Astrocyte (in vitro differentiated cells and primary cell): ENCODE data around the gene IL1R1. TPM values are rescaled to one million over a fixed set of nuclear protein-coding genes. Genes with fewer than 3 reads are reported as not detected.

Experiments used
- DNase-seq: peaks from one replicate; pipeline ENCODE4 v3.0.0-alpha.2; 2010; ENCODE audit warnings: low read depth
- FAIRE-seq: peaks from 2 replicates; lab custom pipeline; 2011; peaks lifted over from hg19 to GRCh38; lab: Jason Lieb, UNC
- H2AFZ ChIP-seq: 2 replicates; pipeline ENCODE4 v1.6.0; 2012; ENCODE audit warnings: low read depth, low read length, inconsistent platforms
- H3K27ac ChIP-seq: 2 replicates; pipeline ENCODE4 v1.5.1; 2011; ENCODE audit warnings: low read depth, low read length, inconsistent platforms
- H3K27me3 ChIP-seq: 2 replicates; pipeline ENCODE4 v1.6.0; 2011; ENCODE audit warnings: low read length, inconsistent platforms; ENCODE audit not compliant: insufficient read depth
- H3K36me3 ChIP-seq: 2 replicates; pipeline ENCODE4 v1.5.1; 2011; ENCODE audit warnings: low read length, inconsistent platforms; ENCODE audit not compliant: insufficient read depth
- H3K4me1 ChIP-seq: 2 replicates; pipeline ENCODE4 v1.5.1; 2011; ENCODE audit warnings: low read length, inconsistent platforms; ENCODE audit not compliant: insufficient read depth
- H3K4me2 ChIP-seq: 2 replicates; pipeline ENCODE4 v1.6.0; 2012; ENCODE audit warnings: low read length, inconsistent platforms
- H3K4me3 ChIP-seq: 2 replicates; pipeline ENCODE4 v1.5.1; 2011; ENCODE audit warnings: low read depth, mild to moderate bottlenecking, low read length, inconsistent platforms; ENCODE audit not compliant: insufficient read depth
- H3K79me2 ChIP-seq: 2 replicates; pipeline ENCODE4 v1.6.0; 2012; ENCODE audit warnings: mild to moderate bottlenecking, low read length, inconsistent platforms; ENCODE audit not compliant: insufficient read depth
- H3K9ac ChIP-seq: 2 replicates; pipeline ENCODE4 v1.6.0; 2012; ENCODE audit warnings: mild to moderate bottlenecking, low read length, inconsistent platforms
- H3K9me3 ChIP-seq: 2 replicates; pipeline ENCODE4 v1.5.1; 2012; ENCODE audit warnings: low read depth, mild to moderate bottlenecking, low read length, inconsistent platforms; ENCODE audit not compliant: insufficient read depth
- H4K20me1 ChIP-seq: 2 replicates; pipeline ENCODE4 v1.6.0; 2012; ENCODE audit warnings: low read length, inconsistent platforms; ENCODE audit not compliant: insufficient read depth
- H3K27ac Mint-ChIP-seq: one replicate; pipeline ENCODE4 v1.8.0; 2021; ENCODE audit warnings: mild to moderate bottlenecking, mixed read lengths; ENCODE audit not compliant: unreplicated experiment
- H3K27me3 Mint-ChIP-seq: one replicate; pipeline ENCODE4 v1.8.0; 2021; ENCODE audit warnings: low read depth, mixed read lengths; ENCODE audit not compliant: unreplicated experiment
- H3K36me3 Mint-ChIP-seq: one replicate; pipeline ENCODE4 v1.8.0; 2021; ENCODE audit warnings: low read depth, mixed read lengths; ENCODE audit not compliant: unreplicated experiment
- H3K4me1 Mint-ChIP-seq: one replicate; pipeline ENCODE4 v1.8.0; 2021; ENCODE audit warnings: low read depth, mixed read lengths; ENCODE audit not compliant: unreplicated experiment
- H3K4me3 Mint-ChIP-seq: one replicate; pipeline ENCODE4 v1.8.0; 2021; ENCODE audit warnings: mild to moderate bottlenecking, moderate library complexity, mixed read lengths; ENCODE audit not compliant: unreplicated experiment
- H3K9me3 Mint-ChIP-seq: one replicate; pipeline ENCODE4 v1.8.0; 2021; ENCODE audit warnings: mild to moderate bottlenecking, mixed read lengths; ENCODE audit not compliant: unreplicated experiment
- CTCF ChIP-seq: IDR thresholded peaks from 2 replicates; pipeline ENCODE4 v1.5.1; 2011; ENCODE audit warnings: low read depth, mild to moderate bottlenecking, inconsistent platforms, low read length, moderate library complexity; ENCODE audit not compliant: insufficient read depth
- EZH2 ChIP-seq: IDR thresholded peaks from 2 replicates; pipeline ENCODE4 v1.6.1; 2012; ENCODE audit warnings: mild to moderate bottlenecking, low read length, inconsistent platforms; ENCODE audit not compliant: insufficient read depth
- total RNA-seq: library from RNA; stranded (reverse); gene quantifications from 2 replicates; pipeline ENCODE4 v1.2.1, GENCODE V29; 2021

IL1R1 gene
- total RNA-seq, 1 donor from 2014 or later = 7.5 TPM

GRCh38 chr2:102099536-102100298 lies 42.8 kb upstream of the IL1R1 start:
- no peaks in the 10 kb centered on the region for H3K79me2 ChIP-seq
- no peak overlapping the region for H3K4me2 ChIP-seq
- peaks cover 5% of the 10 kb centered on the region for H3K9me3 Mint-ChIP-seq
- H3K9me3 ChIP-seq = no peaks in the 10 kb centered on the region
- no peak overlapping the region for H3K4me3 ChIP-seq
- no peaks in the 10 kb centered on the region for H3K36me3 ChIP-seq
- FAIRE-seq (no peak), DNase-seq (peak; percentile 38)
- no peak overlapping the region for H3K27ac ChIP-seq
- no peaks in the 10 kb centered on the region for H3K27me3 Mint-ChIP-seq
- peaks cover 11% of the 10 kb centered on the region for H3K4me1 ChIP-seq
- H3K4me3 Mint-ChIP-seq = no peak overlapping the region
- TF ChIP-seq CTCF = no peak
- H3K4me1 Mint-ChIP-seq = peaks cover 24% of the 10 kb centered on the region
- H3K27me3 ChIP-seq = no peaks in the 10 kb centered on the region
- H3K36me3 Mint-ChIP-seq = no peaks in the 10 kb centered on the region
- H3K9ac ChIP-seq = no peak overlapping the region
- H3K27ac Mint-ChIP-seq = peak overlapping the region; percentile 54
- H4K20me1 ChIP-seq = no peaks in the 10 kb centered on the region
- H2AFZ ChIP-seq = no peak overlapping the region

GRCh38 chr2:102100371-102101096 lies 42.0 kb upstream of the IL1R1 start:
- H3K9me3 Mint-ChIP-seq = peaks cover 5% of the 10 kb centered on the region
- Histone ChIP-seq H3K36me3 (no peaks in the 10 kb centered on the region), H4K20me1 (no peaks in the 10 kb centered on the region), H3K4me2 (no peak overlapping the region), H3K4me3 (no peak overlapping the region), H3K4me1 (peaks cover 8% of the 10 kb centered on the region), H3K9ac (no peak overlapping the region), H3K27me3 (no peaks in the 10 kb centered on the region), H3K27ac (no peak overlapping the region), H3K79me2 (no peaks in the 10 kb centered on the region), H3K9me3 (no peaks in the 10 kb centered on the region), H2AFZ (no peak overlapping the region)
- H3K27ac Mint-ChIP-seq = no peak overlapping the region
- no peak overlapping the region for H3K4me3 Mint-ChIP-seq
- no peak for TF ChIP-seq CTCF
- TF ChIP-seq EZH2 = no peak
- FAIRE-seq = no peak
- peak; percentile 95 for DNase-seq
- H3K4me1 Mint-ChIP-seq = peaks cover 19% of the 10 kb centered on the region
- no peaks in the 10 kb centered on the region for H3K36me3 Mint-ChIP-seq
- H3K27me3 Mint-ChIP-seq = no peaks in the 10 kb centered on the region
